ENCODE results near the gene GFOD1.
A peak's percentile ranks its signal among the peaks of the same experiment; 100 is the strongest.

GRCh38 chr6:13487122-13488014 lies at the start of gene GFOD1:
- TF ChIP-seq, protein P1, sequence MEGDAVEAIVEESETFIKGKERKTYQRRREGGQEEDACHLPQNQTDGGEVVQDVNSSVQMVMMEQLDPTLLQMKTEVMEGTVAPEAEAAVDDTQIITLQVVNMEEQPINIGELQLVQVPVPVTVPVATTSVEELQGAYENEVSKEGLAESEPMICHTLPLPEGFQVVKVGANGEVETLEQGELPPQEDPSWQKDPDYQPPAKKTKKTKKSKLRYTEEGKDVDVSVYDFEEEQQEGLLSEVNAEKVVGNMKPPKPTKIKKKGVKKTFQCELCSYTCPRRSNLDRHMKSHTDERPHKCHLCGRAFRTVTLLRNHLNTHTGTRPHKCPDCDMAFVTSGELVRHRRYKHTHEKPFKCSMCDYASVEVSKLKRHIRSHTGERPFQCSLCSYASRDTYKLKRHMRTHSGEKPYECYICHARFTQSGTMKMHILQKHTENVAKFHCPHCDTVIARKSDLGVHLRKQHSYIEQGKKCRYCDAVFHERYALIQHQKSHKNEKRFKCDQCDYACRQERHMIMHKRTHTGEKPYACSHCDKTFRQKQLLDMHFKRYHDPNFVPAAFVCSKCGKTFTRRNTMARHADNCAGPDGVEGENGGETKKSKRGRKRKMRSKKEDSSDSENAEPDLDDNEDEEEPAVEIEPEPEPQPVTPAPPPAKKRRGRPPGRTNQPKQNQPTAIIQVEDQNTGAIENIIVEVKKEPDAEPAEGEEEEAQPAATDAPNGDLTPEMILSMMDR (IDR thresholded peaks at IDR 0.05): peak in 4 of 12 donors; percentile 21 to 36 (median 28)
- peak; percentile 88 to 97 for TF ChIP-seq POLR2A (IDR thresholded peaks at IDR 0.05)

Data from heart left ventricle (tissue), 13 donors.